RWPE2 (cell line): ENCODE measurements around the gene LRRK1.
A peak's percentile ranks its signal among the peaks of the same experiment; 100 is the strongest.

Experiments used
- ATAC-seq: fragments of 200-7000 bp; cut with Tn5 transposase; 3 replicates; pipeline ENCODE4 v1.9.1; 2021; ENCODE audit warnings: low read depth
- DNase-seq: peaks from one replicate; pipeline ENCODE4 v3.0.0-alpha.2; 2020; ENCODE audit warnings: low spot score
- H3K27ac ChIP-seq: fragments of 450-650 bp; 2 replicates; pipeline ENCODE4 v1.5.1; 2017; ENCODE audit warnings: mild to moderate bottlenecking; ENCODE audit not compliant: poor library complexity, severe bottlenecking
- H3K27me3 ChIP-seq: fragments of 250-450 bp; sonication (Bioruptor Pico); 2 replicates; pipeline ENCODE4 v1.5.1; 2021; ENCODE audit warnings: mild to moderate bottlenecking, moderate library complexity; ENCODE audit not compliant: insufficient read depth, poor library complexity, severe bottlenecking
- H3K36me3 ChIP-seq: fragments of 250-450 bp; sonication (Bioruptor Pico); 2 replicates; pipeline ENCODE4 v1.5.1; 2020; ENCODE audit warnings: low read depth, mild to moderate bottlenecking, moderate library complexity
- H3K4me1 ChIP-seq: fragments of 250-450 bp; sonication (Bioruptor Pico); 2 replicates; pipeline ENCODE4 v1.5.1; 2021; ENCODE audit warnings: mild to moderate bottlenecking, moderate library complexity; ENCODE audit not compliant: insufficient read depth, poor library complexity, severe bottlenecking
- H3K4me3 ChIP-seq: fragments of 250-450 bp; sonication (Bioruptor Pico); 2 replicates; pipeline ENCODE4 v1.5.1; 2021; ENCODE audit warnings: mild to moderate bottlenecking, moderate library complexity; ENCODE audit not compliant: severe bottlenecking
- H3K9me3 ChIP-seq: fragments of 250-450 bp; sonication (Bioruptor Pico); 2 replicates; pipeline ENCODE4 v1.5.1; 2021; ENCODE audit warnings: mild to moderate bottlenecking, moderate library complexity; ENCODE audit not compliant: severe bottlenecking
- CTCF ChIP-seq: fragments of 450-650 bp; IDR thresholded peaks from one replicate; pipeline ENCODE4 v1.5.1; 2017; ENCODE audit warnings: mild to moderate bottlenecking, moderate library complexity; ENCODE audit not compliant: poor library complexity, severe bottlenecking

Gene LRRK1

GRCh38 chr15:100890850-100891249, 28.3 kb upstream of the LRRK1 start:
- ATAC-seq, result no peak
- Histone ChIP-seq H3K36me3 (peaks cover 100% of the 10 kb centered on the region), H3K27ac (no peak overlapping the region), H3K27me3 (no peaks in the 10 kb centered on the region), H3K9me3 (no peaks in the 10 kb centered on the region), H3K4me1 (peaks cover 12% of the 10 kb centered on the region), H3K4me3 (no peak overlapping the region)
- peak; percentile 46 for DNase-seq
- TF ChIP-seq CTCF, result no peak

- no peak for ATAC-seq
Observed at GRCh38 chr15:100891307-100892012, 27.7 kb upstream of the LRRK1 start.

GRCh38 chr15:100892013-100892355, 27.2 kb upstream of the LRRK1 start:
- H3K4me1 ChIP-seq, result peaks cover 12% of the 10 kb centered on the region
- peaks cover 100% of the 10 kb centered on the region for H3K36me3 ChIP-seq
- no peak overlapping the region for H3K27ac ChIP-seq
- no peaks in the 10 kb centered on the region for H3K9me3 ChIP-seq
- H3K27me3 ChIP-seq, result no peaks in the 10 kb centered on the region
- ATAC-seq (no peak), DNase-seq (peak; percentile 39)
- no peak for TF ChIP-seq CTCF
- H3K4me3 ChIP-seq, result no peak overlapping the region

More at GRCh38 chr15:100891307-100892012, 27.7 kb upstream of the LRRK1 start:
- no peak overlapping the region for H3K27ac ChIP-seq
- no peaks in the 10 kb centered on the region for H3K27me3 ChIP-seq
- H3K4me3 ChIP-seq, result no peak overlapping the region
- peaks cover 12% of the 10 kb centered on the region for H3K4me1 ChIP-seq
- DNase-seq, result peak; percentile 67
- H3K9me3 ChIP-seq, result no peaks in the 10 kb centered on the region
- TF ChIP-seq CTCF, result no peak
- H3K36me3 ChIP-seq, result peaks cover 100% of the 10 kb centered on the region

GRCh38 chr15:100893261-100893963, 25.7 kb upstream of the LRRK1 start:
- Histone ChIP-seq H3K36me3 (peaks cover 100% of the 10 kb centered on the region), H3K9me3 (no peaks in the 10 kb centered on the region), H3K27ac (no peak overlapping the region), H3K4me3 (no peak overlapping the region), H3K27me3 (no peaks in the 10 kb centered on the region), H3K4me1 (peaks cover 12% of the 10 kb centered on the region)
- no peak for TF ChIP-seq CTCF
- ATAC-seq (no peak), DNase-seq (peak; percentile 47)

GRCh38 chr15:100893964-100894295, 25.2 kb upstream of the LRRK1 start:
- Histone ChIP-seq H3K27ac (no peak overlapping the region), H3K36me3 (peaks cover 100% of the 10 kb centered on the region), H3K27me3 (no peaks in the 10 kb centered on the region), H3K4me1 (peaks cover 9% of the 10 kb centered on the region), H3K4me3 (no peak overlapping the region), H3K9me3 (no peaks in the 10 kb centered on the region)
- TF ChIP-seq CTCF, result no peak
- peak; percentile 53 for DNase-seq
- no peak for ATAC-seq
